ENCODE measurements around the gene SGPP2.
"Not testable (repeated sequence)": the region's sequence is repeated elsewhere in the genome, so short reads cannot be mapped to it uniquely, and the experiment has no call there.

Gene SGPP2, protein sequence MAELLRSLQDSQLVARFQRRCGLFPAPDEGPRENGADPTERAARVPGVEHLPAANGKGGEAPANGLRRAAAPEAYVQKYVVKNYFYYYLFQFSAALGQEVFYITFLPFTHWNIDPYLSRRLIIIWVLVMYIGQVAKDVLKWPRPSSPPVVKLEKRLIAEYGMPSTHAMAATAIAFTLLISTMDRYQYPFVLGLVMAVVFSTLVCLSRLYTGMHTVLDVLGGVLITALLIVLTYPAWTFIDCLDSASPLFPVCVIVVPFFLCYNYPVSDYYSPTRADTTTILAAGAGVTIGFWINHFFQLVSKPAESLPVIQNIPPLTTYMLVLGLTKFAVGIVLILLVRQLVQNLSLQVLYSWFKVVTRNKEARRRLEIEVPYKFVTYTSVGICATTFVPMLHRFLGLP

DNA sequence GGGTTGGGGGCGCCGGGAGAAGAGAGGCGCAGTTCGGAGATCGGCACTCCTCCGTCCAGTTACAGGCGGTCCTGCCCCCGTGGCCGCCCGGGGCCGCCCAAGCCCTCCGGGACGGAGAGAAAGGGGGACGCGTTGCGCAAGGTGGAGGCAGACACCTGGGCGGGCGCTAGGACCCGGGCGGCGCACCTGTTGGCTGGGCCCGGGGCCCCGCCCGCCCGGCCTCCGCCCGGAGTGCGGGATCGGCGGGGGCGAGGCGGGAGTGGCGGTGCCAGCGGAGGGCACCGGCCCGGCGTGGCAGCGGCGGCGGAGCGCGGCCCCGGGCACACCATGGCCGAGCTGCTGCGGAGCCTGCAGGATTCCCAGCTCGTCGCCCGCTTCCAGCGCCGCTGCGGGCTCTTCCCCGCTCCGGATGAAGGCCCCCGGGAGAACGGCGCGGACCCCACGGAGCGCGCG is at the start of gene SGPP2:
TSS of gene SGPP2 (plus strand) at position 268 of the 453 bp plus-strand sequence. CDS start at position 328, 60 bp downstream.
- no peak for DNase-seq (ENCODE audit: low read depth in 2 of 2)

DNA sequence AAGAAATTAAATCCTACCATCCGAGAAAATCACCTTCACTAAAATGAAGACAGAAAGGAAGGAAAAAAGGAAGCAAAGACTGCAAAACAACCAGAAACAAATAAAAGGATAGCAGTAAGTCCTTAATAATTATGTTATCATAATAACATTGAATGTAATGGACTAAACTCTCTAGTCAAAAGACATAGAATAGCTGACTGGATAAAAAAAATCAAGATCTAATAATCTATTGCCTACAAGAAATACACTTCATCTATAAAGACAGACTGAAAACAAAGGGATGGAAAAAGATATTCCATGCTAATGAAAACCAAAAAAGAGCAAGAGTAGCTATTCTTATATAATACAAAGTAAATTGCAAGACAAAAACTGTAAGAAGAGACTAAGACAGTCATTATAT is 48.5 kb upstream of the SGPP2 start:
- no peak for DNase-seq (ENCODE audit: low read depth in 2 of 2)

DNA sequence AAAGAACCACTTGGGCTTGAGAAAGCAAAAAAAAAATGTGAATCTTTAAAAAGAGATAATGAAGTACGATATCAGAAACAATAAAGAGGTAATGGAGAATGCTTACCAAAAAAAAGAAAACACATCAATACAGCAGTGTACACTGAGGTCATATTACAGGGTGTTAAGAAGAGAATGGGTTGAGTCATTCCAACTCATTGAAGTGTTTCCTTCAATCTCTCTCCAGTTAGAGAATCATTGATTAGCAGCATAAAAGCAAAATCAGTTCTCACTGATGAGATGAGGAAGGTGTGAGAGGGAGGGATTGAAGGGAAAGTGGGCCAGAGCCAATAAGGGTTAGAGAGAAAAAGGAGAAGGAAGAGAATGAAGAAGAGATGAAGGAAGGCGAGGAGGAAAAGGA is 43.9 kb upstream of the SGPP2 start:
- DNase-seq (ENCODE audit: low read depth in 2 of 2): no peak

DNA sequence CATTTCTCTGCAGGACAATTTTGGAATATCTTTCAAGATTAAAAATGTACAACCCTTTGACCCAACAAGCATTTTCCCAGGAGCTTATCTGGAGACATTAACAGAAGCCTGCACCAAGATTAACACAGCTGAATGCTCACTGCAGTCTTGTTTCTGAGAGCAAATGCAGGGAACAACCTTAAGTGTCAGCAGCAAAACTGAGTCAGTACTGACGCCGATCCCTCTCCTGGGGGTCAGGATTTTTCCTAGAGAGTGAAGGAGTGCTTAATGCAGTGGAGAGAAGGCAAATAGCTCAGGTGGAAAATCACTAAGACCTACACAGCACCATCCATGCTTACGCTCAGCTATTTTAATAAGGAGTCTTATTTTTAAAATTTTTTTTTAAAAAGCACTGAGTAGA is 42.8 kb upstream of the SGPP2 start:
- no peak for DNase-seq (ENCODE audit: low read depth in 2 of 2)

DNA sequence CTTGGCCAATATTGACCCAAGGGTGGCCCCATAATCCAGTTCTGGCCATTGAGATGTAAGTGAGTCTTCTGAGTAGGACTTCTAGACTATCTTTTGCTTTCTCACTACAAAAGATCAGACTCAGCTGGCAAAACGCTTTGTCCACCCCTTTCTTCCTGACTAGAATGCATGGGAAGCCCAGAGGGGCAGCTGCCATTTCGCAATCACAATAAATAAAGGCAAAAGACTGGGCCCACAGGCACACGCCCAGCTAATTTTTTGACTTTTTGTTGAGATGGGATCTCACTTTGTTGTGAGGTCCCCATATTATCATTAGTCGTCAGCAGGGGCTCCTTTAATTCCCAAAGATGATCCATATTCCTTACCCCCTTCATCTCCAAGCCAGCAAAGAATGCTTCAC is 41.1 kb upstream of the SGPP2 start:
- no peak for DNase-seq (ENCODE audit: low read depth in 2 of 2)

DNA sequence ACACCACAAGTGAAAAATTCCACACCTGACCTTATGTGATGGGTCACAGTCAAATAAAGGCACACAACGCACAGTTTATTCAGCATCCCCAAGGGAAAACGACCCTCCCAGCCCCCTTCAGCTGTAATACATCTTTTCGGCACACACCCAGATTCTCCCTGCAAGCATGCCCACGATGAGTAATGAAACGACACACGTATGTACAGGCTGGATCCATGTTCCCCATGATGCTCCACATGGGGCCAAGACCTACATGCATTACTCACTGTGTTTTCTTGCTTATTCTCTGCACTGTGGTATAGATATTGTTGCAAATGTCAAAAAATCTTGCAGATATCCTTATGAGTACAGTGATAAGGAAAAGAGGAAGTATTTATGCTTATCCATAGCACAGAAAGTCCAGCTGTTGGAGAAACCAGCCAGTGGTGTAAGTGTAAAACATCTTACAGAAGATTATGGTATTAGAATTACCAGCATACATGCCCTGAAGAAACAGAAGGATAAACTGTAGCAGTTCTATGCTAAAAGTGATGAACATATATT is 32.5 kb upstream of the SGPP2 start:
- no peak for DNase-seq (ENCODE audit: low read depth in 2 of 2)

DNA sequence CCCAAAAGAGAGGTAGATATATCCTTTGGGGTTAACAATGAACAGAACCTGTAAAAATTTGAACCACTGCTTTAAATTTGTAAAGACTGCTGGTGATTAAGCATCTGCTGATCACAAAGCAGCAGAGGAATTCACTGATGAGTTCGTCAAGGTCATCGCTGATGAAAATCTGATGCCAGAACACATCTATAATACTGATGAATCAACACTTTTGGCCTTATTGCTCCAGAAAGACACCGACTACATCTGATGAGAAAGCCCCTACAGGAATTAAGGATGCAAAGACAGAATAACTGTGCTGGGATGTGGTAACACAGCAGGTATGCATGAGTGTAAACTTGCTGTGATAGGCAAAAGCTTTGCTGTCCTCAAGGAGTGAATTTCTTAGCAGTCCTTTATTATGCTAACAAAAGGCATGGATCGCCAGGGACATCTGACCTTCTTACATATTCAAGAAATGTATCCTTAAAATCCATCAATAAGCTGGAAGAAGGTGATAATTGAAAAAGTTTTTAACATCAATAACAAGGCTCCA is 30.5 kb upstream of the SGPP2 start:
- DNase-seq (ENCODE audit: low read depth in 2 of 2): no peak

DNA sequence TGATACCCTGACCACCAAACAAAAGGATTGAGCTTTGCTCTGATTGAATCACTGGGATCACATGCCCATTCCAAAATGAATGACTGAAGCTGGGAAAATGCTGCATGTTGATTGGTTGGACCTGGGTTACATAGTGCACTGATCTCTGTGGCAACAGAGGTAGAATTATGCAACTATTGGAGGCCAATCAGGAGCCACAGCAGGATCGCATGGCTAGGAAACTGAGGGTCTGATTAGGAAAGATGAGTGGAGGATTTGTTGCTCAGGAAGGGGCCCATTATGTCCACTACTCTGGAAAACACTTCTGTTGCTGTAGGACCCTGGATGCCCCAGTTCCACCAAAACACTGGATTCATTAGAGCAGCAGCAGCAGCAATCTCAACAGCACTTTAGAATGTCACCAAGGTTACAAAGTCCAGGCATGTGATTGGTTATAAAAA is 25.9 kb upstream of the SGPP2 start:
- DNase-seq (ENCODE audit: low read depth in 2 of 2): no peak

DNA sequence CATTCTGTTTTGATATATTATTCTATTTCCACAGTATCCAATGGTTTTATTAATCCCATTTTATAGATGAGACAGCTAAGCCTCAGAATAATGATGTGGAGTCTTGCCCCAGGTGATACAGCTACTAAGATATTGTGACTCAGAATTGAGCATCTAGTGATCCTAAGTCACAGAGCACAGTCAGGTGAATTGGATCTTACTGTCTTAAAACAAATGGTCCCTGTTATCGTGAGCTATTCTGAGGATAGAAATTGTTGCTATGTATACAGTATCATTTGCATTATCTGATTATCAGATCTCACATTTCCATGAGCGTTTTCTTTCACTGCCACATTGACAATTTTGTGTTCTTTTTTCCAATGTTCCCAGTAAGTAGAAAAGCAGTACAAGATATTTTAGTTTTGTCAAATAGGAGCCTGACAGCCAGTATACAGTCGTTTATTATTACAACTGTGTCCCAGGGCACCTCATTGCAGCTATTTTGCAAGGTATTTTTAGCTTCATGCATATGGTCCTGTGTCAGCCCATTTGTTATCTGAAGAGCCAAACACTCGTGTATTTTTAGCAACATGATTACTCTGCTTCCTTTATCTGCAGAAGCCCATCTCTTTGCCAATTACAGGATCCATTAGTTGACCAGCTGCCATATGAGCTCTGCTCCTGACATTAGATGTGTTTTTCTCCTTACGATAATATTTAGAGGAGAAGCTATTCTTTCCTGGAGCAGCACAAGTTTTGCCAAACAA is 25.1 kb upstream of the SGPP2 start:
- no peak for DNase-seq (ENCODE audit: low read depth in 2 of 2)

DNA sequence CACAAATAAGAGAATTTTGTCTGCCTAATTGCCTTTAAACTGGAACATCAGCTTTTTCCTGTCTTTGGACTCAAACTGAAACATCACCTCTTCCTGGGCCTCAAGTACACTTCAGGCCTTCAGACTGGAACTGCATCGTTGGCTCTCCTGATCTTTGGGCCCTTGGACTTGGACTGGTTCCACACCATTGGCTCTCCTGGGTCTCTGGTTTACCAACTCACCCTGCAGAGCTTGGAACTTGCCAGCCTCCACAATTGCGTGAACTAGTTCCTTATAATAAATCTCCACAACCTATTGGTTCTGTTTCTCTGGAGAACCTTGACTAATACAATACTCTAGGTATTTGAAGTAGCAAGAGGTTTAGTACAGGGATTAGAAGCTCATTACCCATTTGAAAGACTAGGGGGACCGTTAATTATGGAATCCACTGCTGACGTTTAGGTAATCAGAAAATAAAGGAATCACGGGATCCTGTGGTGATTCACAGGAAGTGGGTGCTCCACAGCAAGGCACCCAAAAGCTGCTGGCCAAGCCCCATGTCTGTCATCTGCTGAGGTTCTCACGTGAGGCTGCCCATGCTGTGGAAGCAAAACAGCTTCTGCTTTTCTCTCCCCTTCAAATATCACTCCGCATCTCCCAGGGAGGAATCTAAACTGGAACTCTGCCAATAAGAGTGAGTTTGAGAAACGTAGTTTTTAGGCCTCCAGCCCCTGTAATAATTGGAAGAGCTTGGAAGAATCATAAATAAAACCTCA is 20.0 kb upstream of the SGPP2 start:
- no peak for DNase-seq (ENCODE audit: low read depth in 2 of 2)

DNA sequence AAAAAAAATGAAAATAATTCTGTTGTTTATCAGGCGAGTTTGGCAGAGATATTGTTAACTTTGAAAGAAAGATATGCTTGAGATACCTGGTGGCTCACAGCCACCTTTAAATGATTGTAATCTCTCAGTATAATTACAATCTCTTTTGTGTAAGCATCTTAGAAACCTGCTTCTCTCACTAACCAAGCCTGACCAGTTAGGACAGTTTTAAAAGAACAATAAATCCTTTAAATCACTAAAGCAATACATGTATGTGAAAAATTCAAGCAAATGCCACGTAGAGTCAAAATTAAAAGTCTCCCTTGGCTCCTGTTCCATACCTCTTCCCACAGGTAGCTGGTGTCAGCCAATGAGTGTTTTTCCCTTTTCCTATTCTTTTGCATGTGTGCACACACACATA is 15.7 kb upstream of the SGPP2 start:
- no peak for DNase-seq (ENCODE audit: low read depth in 2 of 2)

DNA sequence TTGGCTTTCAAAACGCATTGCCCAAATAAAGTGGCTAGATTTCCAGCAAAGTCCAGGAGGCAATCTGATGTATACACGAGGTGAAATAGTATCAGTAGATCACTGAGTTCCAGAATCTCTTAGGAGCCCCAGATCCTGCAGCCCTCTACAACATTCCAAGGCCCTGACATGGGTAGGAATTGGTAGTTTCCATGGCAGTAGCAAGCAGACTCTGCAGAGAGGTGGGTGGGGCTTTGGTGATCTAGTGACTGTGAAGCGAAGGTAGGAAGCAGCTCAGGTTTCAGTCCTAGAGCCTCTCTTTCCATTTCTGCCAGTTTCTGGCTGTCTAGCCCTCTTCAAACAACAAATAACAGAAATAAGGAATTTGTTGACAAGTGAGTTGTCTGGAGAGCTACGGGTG is 13.8 kb upstream of the SGPP2 start:
- no peak for DNase-seq (ENCODE audit: low read depth in 2 of 2)

DNA sequence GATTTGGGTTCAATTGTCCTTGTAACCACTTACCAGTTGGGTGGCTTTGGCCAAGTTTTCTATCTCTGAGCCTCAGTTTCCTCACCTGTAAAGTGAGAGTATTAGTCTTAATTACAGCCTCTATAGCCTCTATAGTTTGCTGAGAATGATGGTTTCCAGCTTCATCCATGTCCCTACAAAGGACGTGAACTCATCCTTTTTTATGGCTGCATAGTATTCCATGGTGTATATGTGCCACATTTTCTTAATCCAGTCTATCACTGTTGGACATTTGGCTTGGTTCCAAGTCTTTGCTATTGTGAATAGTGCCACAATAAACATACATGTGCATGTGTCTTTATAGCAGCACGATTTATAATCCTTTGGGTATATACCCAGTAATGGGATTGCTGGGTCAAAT is 12.0 kb upstream of the SGPP2 start:
- DNase-seq (ENCODE audit: low read depth in 2 of 2): not testable (repeated sequence)

DNA sequence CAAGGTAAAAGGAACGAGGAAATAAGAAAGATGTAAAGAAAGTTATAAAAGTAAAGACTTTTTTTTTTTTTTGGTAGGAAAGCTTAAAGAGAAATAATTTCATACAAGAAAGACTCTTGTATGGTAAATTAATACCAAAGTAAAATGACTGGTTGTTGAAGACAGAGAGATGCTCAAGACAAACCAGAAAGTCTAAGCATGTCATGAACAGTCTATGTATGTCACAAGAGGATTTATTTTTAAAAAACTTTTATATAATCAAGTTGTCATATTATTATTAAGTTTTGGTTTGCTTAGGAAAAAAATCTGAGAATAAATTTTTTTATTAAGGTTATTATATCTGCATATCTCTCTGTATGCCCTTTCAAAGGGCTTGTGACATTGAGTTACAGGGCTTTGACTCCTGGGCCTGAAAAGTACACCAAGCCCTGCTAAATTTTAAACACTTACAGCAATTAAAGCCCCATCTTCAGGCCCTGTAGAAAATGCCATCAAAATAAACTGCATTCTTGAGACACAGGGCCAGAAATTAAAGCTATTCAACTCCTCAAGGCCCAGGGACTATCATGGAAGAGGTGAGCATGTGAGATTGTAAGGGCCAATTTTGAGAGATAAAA is 10.9 kb upstream of the SGPP2 start:
- no peak for DNase-seq (ENCODE audit: low read depth in 2 of 2)

DNA sequence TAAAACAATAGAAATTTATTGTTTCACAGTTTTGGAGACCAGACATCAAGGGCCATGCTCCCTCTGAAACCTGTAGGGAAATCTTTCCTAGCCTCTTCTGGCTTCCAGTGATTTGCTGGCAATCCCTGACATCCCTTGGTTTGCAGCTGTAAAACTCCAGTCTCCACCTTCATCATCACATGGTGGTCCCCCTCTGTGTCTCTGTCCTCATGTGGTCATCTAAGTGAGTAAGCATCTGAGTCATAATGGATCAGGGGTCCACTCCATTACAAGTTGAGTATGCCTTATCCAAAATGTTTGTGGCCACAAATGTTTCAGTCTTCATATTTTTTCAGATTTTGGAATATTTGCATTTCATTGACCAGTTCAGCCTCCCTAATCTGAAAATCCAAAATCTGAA is 5.6 kb upstream of the SGPP2 start:
- no peak for DNase-seq (ENCODE audit: low read depth in 2 of 2)

DNA sequence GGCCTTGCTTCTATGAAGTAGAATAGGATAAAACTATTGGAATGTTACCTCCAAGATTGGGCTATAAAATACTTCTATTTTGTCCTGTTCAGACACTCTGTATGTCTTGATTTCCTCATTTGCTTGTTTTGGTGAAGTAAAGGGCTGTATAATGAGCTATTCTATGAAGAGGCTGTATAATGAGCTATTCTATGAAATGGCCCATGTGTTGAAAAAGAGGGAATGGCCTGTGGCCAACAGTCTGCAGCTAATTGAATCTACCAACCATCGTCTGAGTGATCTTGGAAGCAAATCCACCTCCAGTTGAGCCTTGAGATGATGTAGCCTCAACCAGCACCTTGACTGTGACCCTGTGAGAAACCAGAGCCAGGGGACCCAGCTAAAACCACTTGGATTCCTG is 3.8 kb upstream of the SGPP2 start:
- DNase-seq (ENCODE audit: low read depth in 2 of 2): no peak

DNA sequence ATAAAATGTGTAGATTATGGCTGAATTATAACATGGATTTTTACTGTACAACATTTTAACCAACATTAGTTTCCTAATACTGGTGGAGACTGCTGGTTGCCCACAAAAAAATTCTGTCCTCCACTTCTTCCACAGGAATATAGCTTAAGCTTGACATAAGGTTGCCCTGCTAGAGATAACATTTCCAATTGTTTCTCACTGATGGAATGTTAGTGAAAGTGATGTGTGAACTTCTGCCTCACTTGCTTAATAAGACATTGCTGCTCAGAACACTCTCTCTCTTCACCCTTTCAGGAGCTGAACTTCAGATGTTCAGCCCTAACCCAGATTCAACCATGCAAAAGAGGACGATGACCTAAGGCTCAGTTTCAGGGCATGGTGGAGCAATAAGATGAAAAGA is 2.7 kb upstream of the SGPP2 start:
- no peak for DNase-seq (ENCODE audit: low read depth in 2 of 2)

DNA sequence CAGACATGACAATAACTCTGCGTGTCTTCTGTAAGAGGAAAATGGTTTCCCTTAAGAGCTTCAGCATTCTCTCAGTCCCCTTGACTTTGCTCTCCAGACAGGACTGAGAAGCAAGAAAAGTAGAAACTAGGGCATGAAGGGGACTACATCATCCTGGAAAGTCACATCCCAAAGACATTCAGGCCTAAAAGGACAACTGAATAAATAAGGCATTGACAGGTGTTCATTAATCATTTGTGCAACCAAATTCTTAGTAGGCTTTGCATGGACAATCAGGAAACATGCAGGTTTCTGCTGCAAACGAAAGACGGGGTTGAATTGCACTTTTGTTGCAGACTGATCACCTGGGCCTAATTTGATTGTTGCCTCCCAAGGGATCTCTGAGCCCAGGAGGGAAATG is 1.2 kb upstream of the SGPP2 start:
- no peak for DNase-seq (ENCODE audit: low read depth in 2 of 2)

DNA sequence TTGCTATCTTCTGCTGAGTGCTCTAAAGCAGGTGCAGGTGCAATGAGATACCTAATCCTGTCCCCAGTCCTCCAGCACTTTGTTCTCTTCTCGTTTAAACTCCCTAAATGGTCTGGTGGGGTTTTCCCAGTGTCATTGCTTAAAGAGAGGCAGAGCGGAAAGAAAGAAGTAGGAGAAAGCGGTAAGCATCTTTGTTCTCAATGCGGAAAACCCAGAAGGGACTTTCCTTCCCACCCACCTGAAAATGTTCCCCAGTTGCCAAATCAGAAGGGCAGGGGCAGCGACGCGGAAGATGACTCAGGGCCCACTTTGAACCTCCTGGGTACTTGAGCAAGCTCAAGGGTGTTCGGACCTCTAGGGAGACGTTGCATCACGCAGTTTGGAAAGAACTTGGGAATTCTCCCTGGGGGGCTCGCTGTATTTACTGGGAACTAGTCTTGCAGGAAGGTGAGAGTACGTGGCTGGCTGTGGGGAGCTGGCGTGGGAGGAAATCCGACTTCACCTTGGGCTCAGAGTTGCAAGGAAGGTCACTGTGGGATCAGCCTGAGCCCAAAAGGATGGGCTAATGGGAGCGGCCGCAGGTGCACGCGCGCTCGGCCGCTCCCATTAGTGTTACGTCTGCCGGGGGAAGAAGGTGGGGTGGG is 589 bp upstream of the SGPP2 start:
- no peak for DNase-seq (ENCODE audit: low read depth in 2 of 2)

DNA sequence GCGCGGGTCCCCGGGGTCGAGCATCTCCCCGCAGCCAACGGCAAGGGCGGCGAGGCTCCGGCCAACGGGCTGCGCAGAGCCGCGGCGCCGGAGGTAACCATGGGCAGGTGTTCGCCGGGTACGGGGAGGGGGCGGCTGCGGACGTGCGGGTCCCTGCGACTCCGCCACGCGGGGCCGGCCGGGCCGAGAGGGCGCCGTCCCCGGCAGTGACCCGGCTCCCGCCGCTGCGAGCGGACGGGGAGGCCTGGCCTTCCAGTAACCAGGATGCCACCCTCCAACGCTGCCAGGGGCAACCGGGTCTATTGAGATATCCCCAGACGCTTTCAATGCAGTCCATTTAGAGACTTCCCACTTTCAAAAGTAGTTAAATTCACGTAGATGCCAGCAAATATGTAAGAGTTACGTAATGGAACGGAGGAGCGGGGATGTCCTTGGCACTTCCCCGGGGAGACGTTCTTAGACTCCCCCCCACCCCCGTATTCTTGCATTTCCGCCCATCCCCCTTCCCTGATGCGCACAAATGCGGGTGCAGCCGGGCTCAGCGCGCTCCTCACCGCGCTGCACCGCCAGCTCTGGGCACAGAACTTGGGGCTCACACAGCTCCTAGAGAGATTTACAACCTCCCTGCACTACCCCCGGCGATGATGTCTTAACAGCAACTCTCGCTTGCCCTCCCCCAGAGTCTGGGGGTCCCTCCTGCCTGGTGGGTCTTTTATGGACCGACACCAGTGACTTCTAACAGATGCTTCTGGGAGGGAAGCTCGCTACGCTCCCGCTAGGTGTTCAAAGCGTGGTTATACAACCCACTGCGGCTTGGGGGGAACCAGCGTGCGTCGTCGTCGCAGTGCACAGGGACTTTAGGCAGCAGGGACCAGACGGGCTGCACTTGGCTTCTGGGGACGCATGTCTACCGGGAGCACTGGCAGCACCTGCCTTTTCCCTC is 657 bp downstream of the SGPP2 start:
- DNase-seq (ENCODE audit: low read depth in 2 of 2): no peak

All from fibroblast of skin of left biceps (primary cell).